Breast epithelium (tissue), 4 donors: Measurements from ENCODE around the gene PPP1R16B. TPM values are rescaled to one million over a fixed set of nuclear protein-coding genes. Genes with fewer than 3 reads are reported as not detected.
"Not testable (repeated sequence)": the region's sequence is repeated elsewhere in the genome, so short reads cannot be mapped to it uniquely, and the experiment has no call there.

Experiments
- DNase-seq, 2 donors: peaks; one replicate each; pipeline ENCODE4 v3.0.0-alpha.2; 2019; ENCODE audit warnings: low spot score in 2 of 2
- H3K27ac ChIP-seq, 2 donors: fragments of 200-600 bp; sonication (generic) in 1 of 2; one replicate each; pipeline ENCODE4 v1.5.1; 2016 to 2019; ENCODE audit warnings: mild to moderate bottlenecking in 1 of 2
- H3K27me3 ChIP-seq, 2 donors: fragments of 200-600 bp; sonication (generic) in 1 of 2; one replicate each; pipeline versions ENCODE4 v1.5.1 to v1.6.0; 2017 to 2019; ENCODE audit warnings: control low read depth in 1 of 2, mild to moderate bottlenecking in 1 of 2
- H3K36me3 ChIP-seq: fragments of 200-600 bp; one replicate; pipeline ENCODE4 v1.5.1; 2019
- H3K4me1 ChIP-seq, 2 donors: fragments of 200-600 bp; sonication (generic); one replicate each; pipeline ENCODE4 v1.5.1; 2016 to 2019; ENCODE audit warnings: control low read depth in 1 of 2
- H3K4me3 ChIP-seq, 3 donors: fragments of 200-600 bp; sonication (generic); 1 replicate in 2 of 3; 2 replicates in 1 of 3; pipeline ENCODE4 v1.5.1; 2016 to 2019; ENCODE audit warnings: mild to moderate bottlenecking in 3 of 3, moderate library complexity in 2 of 3
- H3K9me3 ChIP-seq, 2 donors: fragments of 200-600 bp; sonication (generic) in 1 of 2; one replicate each; pipeline ENCODE4 v1.5.1; 2016 to 2019; ENCODE audit warnings: control low read depth in 1 of 2
- CTCF ChIP-seq, 3 donors: fragments of 450-650 bp; IDR thresholded peaks; one replicate each; pipeline ENCODE4 v1.5.1; 2016 to 2017; ENCODE audit warnings: antibody characterized with exemption in 3 of 3, mild to moderate bottlenecking in 3 of 3, moderate library complexity in 3 of 3
- POLR2A ChIP-seq: fragments of 450-650 bp; IDR thresholded peaks from one replicate; pipeline ENCODE4 v1.6.1; 2016; ENCODE audit warnings: antibody characterized with exemption, mild to moderate bottlenecking, moderate library complexity
- POLR2AphosphoS5 ChIP-seq, 3 donors: sonication (generic); formaldehyde crosslinking; IDR thresholded peaks; one replicate each; pipeline ENCODE4 v1.6.1; 2017; ENCODE audit warnings: antibody characterized with exemption in 3 of 3
- intact Hi-C: fragments of 100-400 bp; cut with DNase I; formaldehyde crosslinking; loops from one replicate; pipeline ENCODE4 v1.15.1; 2023; ENCODE audit warnings: low total_unique reads
- total RNA-seq, 3 donors: library from RNA; depleted of rRNA; stranded (reverse); fragments of >200 nt; gene quantifications; one replicate each; pipeline ENCODE4 v1.1.0, GENCODE V29; 2016

PPP1R16B gene
- total RNA-seq, 3 donors from 2014 or later, result 3.7 to 10.8 (median 8.2) TPM

DNA sequence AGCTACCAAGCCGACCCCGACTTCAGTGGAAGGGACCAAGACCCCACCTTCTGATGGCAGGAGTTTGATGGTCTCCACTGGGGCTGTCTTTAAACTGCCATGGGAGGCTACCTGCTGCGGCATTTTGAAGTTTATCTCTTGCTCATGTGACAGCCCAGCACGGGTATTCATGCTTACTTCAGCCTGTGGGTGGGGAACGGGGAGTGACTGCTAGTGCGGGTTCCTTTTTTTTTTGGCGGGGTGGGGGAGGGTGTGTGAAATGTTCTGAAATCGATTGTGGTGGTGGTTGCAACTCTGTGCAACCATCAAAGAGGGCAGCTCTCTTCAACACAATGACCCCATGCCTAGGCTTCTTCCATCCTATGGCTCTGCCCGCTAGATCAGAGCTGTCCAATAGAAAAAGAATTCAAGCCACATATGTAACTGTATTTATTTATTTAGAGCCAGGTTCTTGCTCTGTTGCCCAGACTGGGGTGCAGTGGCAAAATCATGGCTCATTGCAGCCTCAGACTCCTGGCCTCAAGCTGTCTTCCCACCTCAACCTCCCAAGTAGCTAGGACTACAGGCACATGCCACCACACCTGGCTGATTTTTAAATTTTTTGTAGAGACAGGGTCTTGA is 53.7 kb downstream of the PPP1R16B start:
- Histone ChIP-seq H3K27ac (no peak overlapping the region), H3K27me3 (no peaks in the 10 kb centered on the region), H3K4me3 (no peak overlapping the region), H3K9me3 (no peaks in the 10 kb centered on the region), H3K36me3 (no peaks in the 10 kb centered on the region), H3K4me1 (no peaks in the 10 kb centered on the region)
- no peak for TF ChIP-seq CTCF (IDR thresholded peaks at IDR 0.05)
- TF ChIP-seq POLR2A, result no peak
- no peak for TF ChIP-seq POLR2AphosphoS5 (IDR thresholded peaks at IDR 0.05)
- intact Hi-C loops, result loop anchor here (5.0 kb wide), 1 partner anchor 257 kb away; the partner anchor contains the start of gene ARHGAP40
- no peak for DNase-seq

- H3K9me3 ChIP-seq, H3K27me3 ChIP-seq, H3K4me1 ChIP-seq, H3K4me3 ChIP-seq, DNase-seq, H3K36me3 ChIP-seq, H3K27ac ChIP-seq: not testable (repeated sequence)
- intact Hi-C loops, result loop anchor here (5.0 kb wide), 1 partner anchor 258 kb away; the partner anchor contains the start of gene ARHGAP40
These were observed 54.4 kb downstream of the PPP1R16B start for GRCh38 chr20:38859857-38860256.

GRCh38 chr20:38861071-38861401 is 55.5 kb downstream of the PPP1R16B start:
- no peaks in the 10 kb centered on the region for H3K4me1 ChIP-seq
- no peaks in the 10 kb centered on the region for H3K27me3 ChIP-seq
- TF ChIP-seq POLR2A, result no peak
- TF ChIP-seq POLR2AphosphoS5 (IDR thresholded peaks at IDR 0.05), result no peak
- no peak for TF ChIP-seq CTCF (IDR thresholded peaks at IDR 0.05)
- intact Hi-C loops, result no loop called here
- DNase-seq, result no peak
- H3K9me3 ChIP-seq, result no peaks in the 10 kb centered on the region
- H3K36me3 ChIP-seq, result no peaks in the 10 kb centered on the region
- no peak overlapping the region for H3K4me3 ChIP-seq
- H3K27ac ChIP-seq, result no peak overlapping the region

- no peak overlapping the region for H3K4me3 ChIP-seq
- intact Hi-C loops, result no loop called here
- no peak for DNase-seq
- no peaks in the 10 kb centered on the region for H3K36me3 ChIP-seq
- H3K27me3 ChIP-seq, result no peaks in the 10 kb centered on the region
- no peak overlapping the region for H3K27ac ChIP-seq
- TF ChIP-seq CTCF (IDR thresholded peaks at IDR 0.05), result no peak
- TF ChIP-seq POLR2A, result no peak
- TF ChIP-seq POLR2AphosphoS5 (IDR thresholded peaks at IDR 0.05), result no peak
- no peaks in the 10 kb centered on the region for H3K9me3 ChIP-seq
- H3K4me1 ChIP-seq, result no peaks in the 10 kb centered on the region
These were observed 56.7 kb downstream of the PPP1R16B start for GRCh38 chr20:38862226-38862625.

DNA sequence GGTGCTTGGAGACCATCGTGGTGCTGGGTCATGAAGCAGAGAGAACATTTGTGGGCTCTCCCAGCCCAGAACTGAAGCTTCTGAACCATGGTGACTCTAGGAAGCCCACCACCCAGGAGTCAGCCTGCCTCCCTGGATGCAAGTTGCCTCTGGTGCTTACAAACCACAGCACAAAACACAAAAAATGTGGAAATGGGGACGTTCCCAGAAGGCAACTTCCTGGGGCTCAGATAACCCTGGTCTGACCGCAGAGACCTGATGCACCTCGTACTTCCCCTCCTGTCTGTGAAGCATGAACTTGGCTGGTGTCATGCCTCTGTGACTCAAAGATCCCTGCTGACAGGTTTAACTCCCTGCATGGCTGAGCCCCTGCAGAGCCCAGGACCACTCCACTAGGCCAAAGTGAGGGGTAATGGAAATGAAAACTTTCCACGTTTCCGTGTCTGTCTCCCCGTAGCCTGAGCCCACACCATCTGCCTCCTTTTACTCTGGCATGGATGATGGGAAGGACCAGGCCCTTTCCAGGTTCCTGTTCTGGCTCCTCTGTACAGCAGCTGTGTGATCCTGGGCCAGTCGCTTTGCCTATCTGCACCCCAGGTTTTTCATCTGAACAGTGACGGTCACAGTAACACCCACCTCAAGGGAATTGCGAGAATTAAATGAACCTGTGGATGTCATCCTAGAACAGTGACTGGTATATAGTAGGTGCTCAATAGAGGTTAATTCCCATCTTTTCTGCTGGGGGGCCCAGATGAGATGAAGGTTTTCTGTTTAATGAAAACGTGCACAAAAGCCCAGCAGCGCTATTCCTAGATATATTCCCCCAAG is 57.7 kb downstream of the PPP1R16B start:
- intact Hi-C loops, result no loop called here
- TF ChIP-seq POLR2A (no peak), CTCF (IDR thresholded peaks at IDR 0.05) (no peak), POLR2AphosphoS5 (IDR thresholded peaks at IDR 0.05) (no peak)
- Histone ChIP-seq H3K4me3 (no peak overlapping the region), H3K36me3 (no peaks in the 10 kb centered on the region), H3K27me3 (no peaks in the 10 kb centered on the region), H3K9me3 (no peaks in the 10 kb centered on the region), H3K27ac (no peak overlapping the region), H3K4me1 (no peaks in the 10 kb centered on the region)
- no peak for DNase-seq
